Right cardiac atrium (tissue), 5 donors: ENCODE measurements around the gene ESRRB. TPM values are rescaled to one million over a fixed set of nuclear protein-coding genes. Genes with fewer than 3 reads are reported as not detected.

Experiments used
- ATAC-seq, 2 donors: fragments of 200-7000 bp; cut with Tn5 transposase; one replicate each; pipeline versions ENCODE4 v1.8.0 to v1.9.1; 2020; ENCODE audit warnings: moderate library complexity in 2 of 2, mild to moderate bottlenecking in 1 of 2
- DNase-seq, 3 donors: peaks; one replicate each; pipeline ENCODE4 v3.0.0-alpha.2; 2020
- H3K27ac ChIP-seq: one replicate; pipeline ENCODE4 v1.5.1; 2013; ENCODE audit warnings: mild to moderate bottlenecking, low read length, control low read depth, moderate library complexity
- H3K27me3 ChIP-seq: one replicate; pipeline ENCODE4 v1.6.1; 2013; ENCODE audit not compliant: control insufficient read depth, insufficient read depth
- H3K4me1 ChIP-seq: one replicate; pipeline ENCODE4 v1.6.1; 2013; ENCODE audit warnings: low read length; ENCODE audit not compliant: control insufficient read depth, insufficient read depth
- H3K4me3 ChIP-seq: one replicate; pipeline ENCODE4 v1.5.1; 2013; ENCODE audit warnings: low read length, control low read depth
- H3K9me3 ChIP-seq: one replicate; pipeline ENCODE4 v1.6.1; 2013; ENCODE audit warnings: low read length; ENCODE audit not compliant: control insufficient read depth
- WGBS: extraction: QIAGEN DNeasy Blood & Tissue Kit; methylation state at CpG from one replicate; pipeline ENCODE4 v1.1.7; 2013; 5-methylcytosine and 5-hydroxymethylcytosine counted together
- intact Hi-C, 4 donors: fragments of 100-400 bp; cut with DNase I; formaldehyde crosslinking; loops; one replicate each; pipeline versions ENCODE4 v1.11.0 to v1.14.0; 2022 to 2023
- long read RNA-seq, 4 donors: library from polyadenylated mRNA; unstranded; transcript quantifications; one replicate each; pipeline ENCODE4 v2.0.0, GENCODE V29; 2020 to 2021
- polyA plus RNA-seq: library from polyadenylated mRNA; stranded (reverse); fragments of 200-250 nt; gene quantifications from one replicate; pipeline ENCODE4 v1.2.3, GENCODE V29; 2013
- total RNA-seq, 4 donors: library from RNA; stranded (reverse); fragmentation: NEBNext Ultra II Directional; extraction: Animal tissue kit (Norgen Biotek cat#: 25700); gene quantifications; one replicate each; pipeline ENCODE4 v1.2.1, GENCODE V29; 2021
- donor health status: healthy with polysubstance abuse.
- donor health status: DM: no; HTN: yes; CAD: no.
- donor health status: DM: no; HTN: no; CAD: no.
- donor health status: DM: no; HTN: yes; CAD: no; lungs with severe emphysema.
- donor health status: DM: yes; HTN: yes; CAD: no.

Gene ESRRB
- total RNA-seq (10 to 100 TPM in 2 of 4 donors, 1 to 10 TPM in 2; 8.6 to 10.3 (median 9.4) TPM), polyA plus RNA-seq (7.2 TPM)
- long read RNA-seq, donor 1, transcript ESRRB-207 (1 exons, 2,190 nt), result major isoform, 15 of 18 reads
- long read RNA-seq, donor 1, partial matches to known transcripts, result 0 of 18 reads
- long read RNA-seq, donor 1, other reads (novel, unspliced or antisense), result 3 of 18 reads
- long read RNA-seq, donor 2, partial matches to known transcripts, result 0 of 7 reads
- long read RNA-seq, donor 2, other reads (novel, unspliced or antisense), result 3 of 7 reads
- long read RNA-seq, donor 3, transcript ESRRB-207 (1 exons, 2,190 nt), result major isoform, 11 of 14 reads
- long read RNA-seq, donor 3, partial matches to known transcripts, result 0 of 14 reads
- long read RNA-seq, donor 3, other reads (novel, unspliced or antisense), result 3 of 14 reads
- long read RNA-seq, donor 4, partial matches to known transcripts, result 3 of 9 reads
- long read RNA-seq, donor 4, other reads (novel, unspliced or antisense), result 1 of 9 reads

DNA sequence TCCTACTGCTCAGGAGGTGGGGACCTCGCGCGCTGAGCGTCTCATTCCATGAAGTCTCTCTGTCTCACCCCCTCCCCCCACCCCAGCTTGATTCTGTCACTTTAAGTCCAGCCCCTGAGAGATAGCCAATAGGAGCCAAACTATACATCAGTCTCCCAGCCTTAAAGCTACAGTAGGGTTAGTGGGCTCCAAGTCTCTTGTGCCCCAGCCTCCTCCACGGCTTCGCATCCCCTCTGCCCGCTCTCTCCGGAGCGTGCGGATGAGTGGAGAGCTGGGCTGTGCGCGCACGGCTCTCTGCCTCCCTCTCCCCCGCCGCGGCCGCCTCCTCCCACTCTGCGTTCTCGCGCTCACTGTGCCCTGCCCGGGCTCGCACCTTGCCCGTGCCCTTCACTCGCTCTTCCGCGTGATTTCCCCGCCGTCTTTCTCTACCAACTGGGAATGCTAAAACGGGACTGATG, at the start of gene ESRRB:
ESRRB (plus strand) TSS at position 191 of the 458 bp plus-strand sequence; CDS start at position 456, 265 bp downstream.
- H3K4me1 ChIP-seq, result peaks cover 2% of the 10 kb centered on the region
- H3K27ac ChIP-seq, result no peak within 1 kb of the TSS
- 2% methylated on average over 29 of the region's 29 CpGs for WGBS
- ATAC-seq (peak in 1 of 2 donors; percentile 17), DNase-seq (no peak)
- peak within 1 kb of the TSS; percentile 4 for H3K4me3 ChIP-seq
- no peaks in the 10 kb centered on the region for H3K27me3 ChIP-seq
- intact Hi-C loops, result no loop called here
- no peaks in the 10 kb centered on the region for H3K9me3 ChIP-seq

DNA sequence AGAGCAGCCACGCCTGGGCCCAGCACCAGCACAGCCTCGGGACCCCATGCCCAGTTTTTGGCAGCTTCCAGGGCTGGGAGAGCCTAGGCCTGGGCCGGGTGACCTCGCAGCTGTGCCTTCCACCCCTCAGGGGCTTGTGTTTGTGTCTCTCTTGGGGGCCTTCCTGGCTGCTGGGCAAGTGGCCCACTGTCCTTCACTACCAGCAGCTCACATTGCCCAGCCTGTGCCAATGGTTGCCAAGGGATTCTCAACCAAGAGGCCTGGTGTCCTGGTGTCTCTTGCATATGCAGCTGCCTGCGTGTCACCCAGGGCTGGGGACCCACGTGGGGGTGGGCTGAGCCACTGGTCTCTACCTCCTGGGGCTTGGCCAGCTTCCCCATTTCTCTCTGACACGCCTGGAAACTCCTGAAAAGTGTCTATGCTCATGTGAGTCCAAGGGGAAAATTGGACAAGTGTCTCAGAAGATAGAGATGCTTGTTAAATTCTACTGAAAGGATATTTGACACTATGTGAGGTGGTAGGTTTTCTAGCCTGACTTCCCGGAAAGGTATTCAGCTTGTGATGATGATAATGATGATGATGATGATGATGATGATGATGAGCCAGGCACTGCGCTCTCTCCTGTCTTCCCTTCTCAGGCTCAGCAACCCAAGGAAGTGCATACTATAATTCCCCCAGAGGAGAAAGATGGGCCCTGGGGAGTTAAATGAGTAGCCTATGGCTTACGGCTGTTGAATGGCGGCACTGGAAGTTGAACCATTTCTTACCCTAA, 48.8 kb upstream of the ESRRB start:
- no peak overlapping the region for H3K4me3 ChIP-seq
- no peak for DNase-seq
- no peaks in the 10 kb centered on the region for H3K4me1 ChIP-seq
- no peak for ATAC-seq
- intact Hi-C loops, result no loop called here
- 81% methylated on average over 11 of the region's 11 CpGs for WGBS
- H3K9me3 ChIP-seq, result no peaks in the 10 kb centered on the region
- H3K27me3 ChIP-seq, result no peaks in the 10 kb centered on the region
- H3K27ac ChIP-seq, result no peak overlapping the region

GRCh38 chr14:76328457-76329137, 47.3 kb upstream of the ESRRB start:
- 67% methylated on average over 8 of the region's 8 CpGs for WGBS
- DNase-seq, result no peak
- H3K27me3 ChIP-seq, result no peaks in the 10 kb centered on the region
- intact Hi-C loops, result no loop called here
- no peak overlapping the region for H3K27ac ChIP-seq
- H3K9me3 ChIP-seq, result no peaks in the 10 kb centered on the region
- no peak overlapping the region for H3K4me3 ChIP-seq
- peak in 1 of 2 donors; percentile 34 for ATAC-seq
- no peaks in the 10 kb centered on the region for H3K4me1 ChIP-seq

GRCh38 chr14:76329154-76329928, 46.6 kb upstream of the ESRRB start:
- Histone ChIP-seq H3K27me3 (no peaks in the 10 kb centered on the region), H3K4me1 (no peaks in the 10 kb centered on the region), H3K9me3 (no peaks in the 10 kb centered on the region), H3K27ac (no peak overlapping the region), H3K4me3 (no peak overlapping the region)
- WGBS, result 24% methylated on average over 27 of the region's 27 CpGs
- DNase-seq, result no peak
- no peak for ATAC-seq
- intact Hi-C loops, result no loop called here

GRCh38 chr14:76329951-76330350, 46.0 kb upstream of the ESRRB start:
- 37% methylated on average over 12 of the region's 12 CpGs for WGBS
- no peak overlapping the region for H3K4me3 ChIP-seq
- ATAC-seq (no peak), DNase-seq (no peak)
- no peak overlapping the region for H3K27ac ChIP-seq
- H3K9me3 ChIP-seq, result no peaks in the 10 kb centered on the region
- no peaks in the 10 kb centered on the region for H3K27me3 ChIP-seq
- no peaks in the 10 kb centered on the region for H3K4me1 ChIP-seq
- intact Hi-C loops, result no loop called here

- no peaks in the 10 kb centered on the region for H3K4me1 ChIP-seq
- H3K4me3 ChIP-seq, result no peak overlapping the region
- H3K27me3 ChIP-seq, result no peaks in the 10 kb centered on the region
- no peaks in the 10 kb centered on the region for H3K9me3 ChIP-seq
- DNase-seq, result no peak
- intact Hi-C loops, result no loop called here
- ATAC-seq, result no peak
- H3K27ac ChIP-seq, result no peak overlapping the region
- 56% methylated on average over 17 of the region's 17 CpGs for WGBS
Measured at GRCh38 chr14:76330411-76331327, 45.3 kb upstream of the ESRRB start.

GRCh38 chr14:76331328-76332011, 44.5 kb upstream of the ESRRB start:
- DNase-seq, result no peak
- H3K27me3 ChIP-seq, result no peaks in the 10 kb centered on the region
- H3K4me1 ChIP-seq, result no peaks in the 10 kb centered on the region
- H3K9me3 ChIP-seq, result no peaks in the 10 kb centered on the region
- no peak for ATAC-seq
- WGBS, result 65% methylated on average over 10 of the region's 10 CpGs
- H3K27ac ChIP-seq, result no peak overlapping the region
- no peak overlapping the region for H3K4me3 ChIP-seq
- intact Hi-C loops, result no loop called here

- ATAC-seq (no peak), DNase-seq (no peak)
- no peak overlapping the region for H3K27ac ChIP-seq
- intact Hi-C loops, result no loop called here
- no peaks in the 10 kb centered on the region for H3K4me1 ChIP-seq
- no peaks in the 10 kb centered on the region for H3K9me3 ChIP-seq
- no peaks in the 10 kb centered on the region for H3K27me3 ChIP-seq
- 94% methylated on average over 6 of the region's 6 CpGs for WGBS
- no peak overlapping the region for H3K4me3 ChIP-seq
Measured at GRCh38 chr14:76333664-76334063, 42.3 kb upstream of the ESRRB start.

GRCh38 chr14:76334316-76334715, 41.6 kb upstream of the ESRRB start:
- H3K27ac ChIP-seq, result no peak overlapping the region
- DNase-seq (no peak), ATAC-seq (no peak)
- WGBS, result 80% methylated on average over 11 of the region's 11 CpGs
- H3K27me3 ChIP-seq, result no peaks in the 10 kb centered on the region
- no peak overlapping the region for H3K4me3 ChIP-seq
- H3K9me3 ChIP-seq, result no peaks in the 10 kb centered on the region
- intact Hi-C loops, result no loop called here
- H3K4me1 ChIP-seq, result no peaks in the 10 kb centered on the region
